Thyroid gland (tissue), 4 donors: ENCODE measurements around the gene FAM118B.

Source experiments
- POLR2A ChIP-seq, 2 donors: fragments of 450-650 bp; IDR thresholded peaks; one replicate each; pipeline ENCODE4 v1.6.1; 2017; ENCODE audit warnings: antibody characterized with exemption in 2 of 2, mild to moderate bottlenecking in 2 of 2, moderate library complexity in 1 of 2
- TF ChIP-seq, protein P1 (sequence below), 6 experiments: fragments of 200-600 bp in 3 of 6; fragments of 450-650 bp in 3 of 6; sonication (generic) in 3 of 6; IDR thresholded peaks; one replicate each; pipeline ENCODE4 v1.5.1; 2016 to 2019; ENCODE audit warnings: antibody characterized with exemption in 6 of 6, mild to moderate bottlenecking in 2 of 6, inconsistent platforms in 1 of 6, moderate library complexity in 1 of 6

DNA sequence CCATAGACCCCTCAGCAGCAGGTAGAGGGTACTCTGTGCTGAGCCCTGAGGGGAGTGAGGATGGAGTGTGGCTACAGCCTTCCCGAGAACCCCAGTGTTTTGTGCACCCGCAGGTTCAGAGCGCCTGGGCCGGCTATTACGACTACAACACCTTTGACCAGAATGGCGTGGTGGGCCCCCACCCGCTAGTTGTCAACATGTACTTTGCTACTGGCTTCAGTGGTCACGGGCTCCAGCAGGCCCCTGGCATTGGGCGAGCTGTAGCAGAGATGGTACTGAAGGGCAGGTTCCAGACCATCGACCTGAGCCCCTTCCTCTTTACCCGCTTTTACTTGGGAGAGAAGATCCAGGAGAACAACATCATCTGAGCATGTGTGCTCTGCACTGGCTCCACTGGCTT lies 65.7 kb downstream of the FAM118B start:
- no peak for TF ChIP-seq POLR2A (IDR thresholded peaks at IDR 0.05)
- TF ChIP-seq, protein P1, sequence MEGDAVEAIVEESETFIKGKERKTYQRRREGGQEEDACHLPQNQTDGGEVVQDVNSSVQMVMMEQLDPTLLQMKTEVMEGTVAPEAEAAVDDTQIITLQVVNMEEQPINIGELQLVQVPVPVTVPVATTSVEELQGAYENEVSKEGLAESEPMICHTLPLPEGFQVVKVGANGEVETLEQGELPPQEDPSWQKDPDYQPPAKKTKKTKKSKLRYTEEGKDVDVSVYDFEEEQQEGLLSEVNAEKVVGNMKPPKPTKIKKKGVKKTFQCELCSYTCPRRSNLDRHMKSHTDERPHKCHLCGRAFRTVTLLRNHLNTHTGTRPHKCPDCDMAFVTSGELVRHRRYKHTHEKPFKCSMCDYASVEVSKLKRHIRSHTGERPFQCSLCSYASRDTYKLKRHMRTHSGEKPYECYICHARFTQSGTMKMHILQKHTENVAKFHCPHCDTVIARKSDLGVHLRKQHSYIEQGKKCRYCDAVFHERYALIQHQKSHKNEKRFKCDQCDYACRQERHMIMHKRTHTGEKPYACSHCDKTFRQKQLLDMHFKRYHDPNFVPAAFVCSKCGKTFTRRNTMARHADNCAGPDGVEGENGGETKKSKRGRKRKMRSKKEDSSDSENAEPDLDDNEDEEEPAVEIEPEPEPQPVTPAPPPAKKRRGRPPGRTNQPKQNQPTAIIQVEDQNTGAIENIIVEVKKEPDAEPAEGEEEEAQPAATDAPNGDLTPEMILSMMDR (IDR thresholded peaks at IDR 0.05) = no peak
